K562 (cell line): ENCODE results near the gene MKNK1. TPM values are rescaled to one million over a fixed set of nuclear protein-coding genes. Genes with fewer than 3 reads are reported as not detected.

Experiments used
- ATAC-seq: fragments of 200-7000 bp; cut with Tn5 transposase; 3 replicates; pipeline ENCODE4 v1.9.1; 2020; ENCODE audit warnings: moderate library complexity
- BruUV-seq: library from RNA; stranded (reverse); fragments of 400-500 nt; replicated peaks from 2 replicates; lab custom pipeline; 2021; lab: Mats Ljungman, UMichigan
- CTCF ChIA-PET: fragments of 300-600 bp; formaldehyde crosslinking; extraction: SDS; loops from one replicate; lab custom pipeline; 2021; ENCODE audit warnings: low intra/inter-chr PET ratio; lab: Yijun Ruan, JAX
- POLR2A ChIA-PET: fragments of 300-600, 350-650 bp; sonication (Branson Sonifier 250); formaldehyde crosslinking; extraction: SDS; loops from one replicate; lab custom pipeline; 2021; ENCODE audit warnings: antibody characterized with exemption, inconsistent platforms; lab: Yijun Ruan, JAX
- DNase-seq, 4 experiments: peaks; one replicate each; pipeline versions ENCODE4 v3.0.0 to v3.0.0-alpha.2; 2011 to 2018; ENCODE audit warnings: low spot score in 3 of 4, mixed read lengths in 3 of 4; ENCODE audit errors: extremely low read depth in 1 of 4
- FAIRE-seq: peaks from 2 replicates; lab custom pipeline; 2011; peaks lifted over from hg19 to GRCh38; lab: Jason Lieb, UNC
- H2AFZ ChIP-seq: 2 replicates; pipeline ENCODE4 v1.6.0; 2011; ENCODE audit warnings: low read depth, low read length, control low read depth, inconsistent platforms
- H3K27ac ChIP-seq: fragments of 200-600 bp; 3 replicates; pipeline ENCODE4 v1.8.0; 2011; ENCODE audit warnings: low read depth, mild to moderate bottlenecking, control low read depth, inconsistent platforms, low read length, moderate library complexity, mixed read lengths; ENCODE audit errors: extremely low read depth
- H3K27me3 ChIP-seq, 2 experiments: fragments of 300-600 bp in 1 of 2; 2 replicates in 1 of 2; 3 replicates in 1 of 2; pipeline versions ENCODE4 v1.6.0 to v1.8.0; 2011; ENCODE audit warnings: inconsistent platforms in 2 of 2, low read length in 2 of 2, mild to moderate bottlenecking in 1 of 2, mixed read lengths in 1 of 2, moderate library complexity in 1 of 2; ENCODE audit not compliant: control insufficient read depth in 2 of 2, insufficient read depth in 2 of 2
- H3K36me3 ChIP-seq: fragments of 300-600 bp; 3 replicates; pipeline ENCODE4 v1.8.0; 2011; ENCODE audit warnings: mild to moderate bottlenecking, low read length, inconsistent platforms; ENCODE audit not compliant: control insufficient read depth, insufficient read depth
- H3K4me1 ChIP-seq, 2 experiments: fragments of 200-600 bp in 1 of 2; replicated peaks in 1 of 2; 2 replicates in 1 of 2; 3 replicates in 1 of 2; pipeline versions ENCODE4 v1.5.1 to v1.8.0; 2011; ENCODE audit warnings: inconsistent platforms in 2 of 2, low read length in 2 of 2, mild to moderate bottlenecking in 1 of 2, mixed read lengths in 1 of 2, moderate library complexity in 1 of 2; ENCODE audit not compliant: control insufficient read depth in 2 of 2, insufficient read depth in 2 of 2
- H3K4me2 ChIP-seq: 2 replicates; pipeline ENCODE4 v1.6.1; 2011; ENCODE audit warnings: low read length, control low read depth, inconsistent platforms, mixed read lengths; ENCODE audit not compliant: insufficient read depth
- H3K4me3 ChIP-seq: fragments of 200-600 bp; sonication (generic), shearing (Covaris generic); 2 replicates; pipeline ENCODE4 v1.5.1; 2016; ENCODE audit warnings: control low read depth, inconsistent platforms
- H3K79me2 ChIP-seq: fragments of 200-600 bp; 3 replicates; pipeline ENCODE4 v1.8.0; 2011; ENCODE audit warnings: low read length, inconsistent platforms; ENCODE audit not compliant: control insufficient read depth, insufficient read depth
- H3K9ac ChIP-seq, 2 experiments: 2 replicates each; pipeline versions ENCODE4 v1.6.0 to v1.6.1; 2011; ENCODE audit warnings: low read depth in 2 of 2, low read length in 2 of 2, control low read depth in 1 of 2, inconsistent platforms in 1 of 2, mild to moderate bottlenecking in 1 of 2, mixed read lengths in 1 of 2; ENCODE audit not compliant: insufficient read depth in 1 of 2
- H3K9me1 ChIP-seq: one replicate; pipeline ENCODE4 v1.6.0; 2011; ENCODE audit warnings: inconsistent platforms, mild to moderate bottlenecking, low read length, moderate library complexity; ENCODE audit not compliant: control insufficient read depth, insufficient read depth
- H3K9me3 ChIP-seq: replicated peaks from 2 replicates; pipeline ENCODE4 v1.5.1; 2011; ENCODE audit warnings: low read depth, low read length, inconsistent platforms; ENCODE audit not compliant: control insufficient read depth, insufficient read depth
- H4K20me1 ChIP-seq: replicated peaks from 2 replicates; pipeline ENCODE4 v1.6.1; 2011; ENCODE audit warnings: low read length, inconsistent platforms, mixed read lengths; ENCODE audit not compliant: control insufficient read depth, insufficient read depth
- CBFB ChIP-seq: sonication (generic); formaldehyde crosslinking; IDR thresholded peaks from 2 replicates; pipeline ENCODE4 v1.4.0; 2020; ENCODE audit warnings: mild to moderate bottlenecking, missing genetic modification reagents
- ETV5 ChIP-seq: sonication (generic); formaldehyde crosslinking; IDR thresholded peaks from 2 replicates; pipeline ENCODE4 v1.4.0; 2020; ENCODE audit warnings: low read depth, mild to moderate bottlenecking, missing genetic modification reagents
- GABPA ChIP-seq: fragments of 200-800 bp; sonication (Bioruptor generic); conservative IDR thresholded peaks from 2 replicates; pipeline ENCODE4 v1.6.1; 2016; ENCODE audit warnings: low read depth, missing genetic modification characterization, missing compliant biosample characterization
- MNT ChIP-seq, 2 experiments: fragments of 450-650 bp; conservative IDR thresholded peaks; 2 replicates each; pipeline ENCODE4 v1.6.1; 2017; ENCODE audit warnings: mild to moderate bottlenecking in 2 of 2, moderate library complexity in 2 of 2
- MTF1 ChIP-seq: fragments of 250-450 bp; sonication (Bioruptor Pico); IDR thresholded peaks from 2 replicates; pipeline ENCODE4 v1.9.0; 2021; ENCODE audit warnings: moderate library complexity, mild to moderate bottlenecking, inconsistent platforms, borderline replicate concordance
- NR1H2 ChIP-seq: sonication (generic); formaldehyde crosslinking; IDR thresholded peaks from 2 replicates; pipeline ENCODE4 v1.4.0; 2020; ENCODE audit warnings: mild to moderate bottlenecking, missing genetic modification reagents
- TOE1 ChIP-seq, 2 experiments: fragments of 450-650 bp in 1 of 2; sonication (generic) in 1 of 2; formaldehyde crosslinking in 1 of 2; IDR thresholded peaks; 2 replicates each; pipeline versions ENCODE4 v1.7.1 to v1.8.0; 2016 to 2022; ENCODE audit warnings: borderline replicate concordance in 2 of 2, mild to moderate bottlenecking in 2 of 2, antibody characterized with exemption in 1 of 2, inconsistent platforms in 1 of 2, low read depth in 1 of 2, missing genetic modification reagents in 1 of 2, moderate library complexity in 1 of 2
- ZBTB11 ChIP-seq, 3 experiments: fragments of 200-800 bp in 1 of 3; fragments of 250-450 bp in 1 of 3; fragments of 450-650 bp in 1 of 3; sonication (Bioruptor Pico) in 1 of 3; sonication (Bioruptor generic) in 1 of 3; formaldehyde crosslinking in 1 of 3; IDR thresholded peaks; 2 replicates each; pipeline versions ENCODE4 v1.6.1 to v1.8.0; 2016 to 2022; ENCODE audit warnings: mild to moderate bottlenecking in 2 of 3, missing genetic modification characterization in 2 of 3, missing compliant biosample characterization in 1 of 3, moderate library complexity in 1 of 3
- WGBS: fragments of 100-300 bp; shearing (Covaris generic); methylation state at CpG from one replicate; pipeline ENCODE4 v1.1.6; 2016; ENCODE audit warnings: low coverage, mixed read lengths; ENCODE audit not compliant: insufficient coverage; ENCODE audit errors: missing lambda C conversion rate; 5-methylcytosine and 5-hydroxymethylcytosine counted together
- in situ Hi-C: fragments of 300-500 bp; cut with MboI; formaldehyde crosslinking; loops from 4 replicates; pipeline ENCODE4 v1.15.0; 2018; ENCODE audit warnings: inconsistent platforms, mixed read lengths
- intact Hi-C: fragments of 100-400 bp; cut with micrococcal nuclease; formaldehyde crosslinking; loops from 2 replicates; pipeline ENCODE4 v1.14.2; 2022
- polyA plus RNA-seq, 8 experiments: library from polyadenylated mRNA; depleted of rRNA in 4 of 8; stranded (reverse) in 5 of 8; unstranded in 3 of 8; fragments of >200 nt; fragmentation: Nextera tagmentation in 2 of 8; fragmentation: Illumina TruSeq in 1 of 8; extraction: Ambion mirVana in 2 of 8; extraction: Trizol in 1 of 8; gene quantifications; 2 replicates each; pipeline versions ENCODE4 v1.2.1 to v1.2.3, GENCODE V29; 2011 to 2014; ENCODE audit warnings: inconsistent platforms in 1 of 8, missing spikeins in 1 of 8
- total RNA-seq, 7 experiments: library from RNA; depleted of rRNA in 6 of 7; stranded (reverse); fragments of >200 nt in 6 of 7; fragmentation: Illumina TruSeq in 2 of 7; extraction: Trizol in 2 of 7; gene quantifications; 2 replicates each; pipeline versions ENCODE4 v1.2.1 to v1.2.3, GENCODE V29; 2011 to 2021; ENCODE audit warnings: low replicate concordance in 1 of 7

MKNK1 gene
- total and polyA plus RNA-seq, 9 of the 15 experiments (the other 6 are each of a cell fraction or from before 2014, with no cell fraction given): 27.7 to 51.3 (median 43.7) TPM

DNA sequence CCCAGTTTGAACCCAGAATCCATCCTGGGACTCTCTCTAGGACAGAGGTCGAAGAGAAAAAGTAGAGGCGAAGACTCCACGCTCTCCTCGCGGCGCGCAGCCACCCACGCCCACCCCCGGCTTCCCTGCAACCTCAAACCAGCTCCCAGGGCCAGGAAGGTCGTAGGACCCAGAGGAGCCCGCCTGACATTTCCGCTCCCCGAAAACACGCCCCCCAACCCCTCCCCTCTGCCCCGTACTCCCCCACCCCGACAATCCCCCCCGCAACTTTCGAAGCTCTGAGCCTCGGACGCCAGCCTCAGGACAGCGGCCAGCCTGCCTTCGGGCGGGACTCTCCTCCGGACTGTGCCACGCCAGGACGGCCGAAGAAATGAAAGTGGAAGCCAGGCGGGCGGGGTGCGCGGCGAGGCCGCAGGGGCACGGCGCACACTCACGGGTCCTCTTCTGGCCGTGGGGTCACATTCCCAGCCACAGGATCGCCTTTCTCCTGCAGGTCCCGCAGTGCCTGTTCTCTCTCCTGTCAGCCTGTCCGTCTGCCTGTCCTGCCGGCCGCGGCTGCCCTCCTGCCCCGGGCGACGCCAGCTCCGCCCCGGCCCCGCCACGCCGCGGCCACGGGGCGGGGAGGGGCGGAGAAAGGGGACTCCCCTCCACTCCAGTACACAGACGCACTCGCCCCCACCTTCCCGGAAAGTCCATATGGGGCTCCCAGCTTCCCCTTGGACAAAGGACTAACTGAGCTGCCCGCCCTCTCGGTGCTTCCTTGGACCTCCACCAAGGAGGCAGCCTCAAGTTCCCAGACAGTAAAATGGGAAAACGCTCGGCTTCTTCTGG, 12.4 kb upstream of the MKNK1 start, which contains the start of gene MOB3C (continued):
- peak in 1 of 2 experiments; percentile 59; a peak in 3 of 4 replicates for TF ChIP-seq MNT (conservative IDR thresholded peaks at IDR 0.05)
- TF ChIP-seq TOE1 (IDR thresholded peaks at IDR 0.05; ENCODE audit: borderline replicate concordance): peak; percentile 60; the same call in 1 of the 2 replicates
- no peak for TF ChIP-seq TOE1 (CRISPR knock-in tag; IDR thresholded peaks at IDR 0.05; ENCODE audit: borderline replicate concordance, low read depth)

- 57% methylated on average over 3 of the region's 3 CpGs for WGBS
- ATAC-seq (peak; percentile 7), DNase-seq (peak in 2 of 4 experiments; percentile 26), FAIRE-seq (peak; percentile 63)
- peak overlapping the region; percentile 72 for H3K4me3 ChIP-seq
- no peaks in the 10 kb centered on the region for H3K27me3 ChIP-seq
- H3K9me1 ChIP-seq: peaks cover 3% of the 10 kb centered on the region
- peaks cover 4% of the 10 kb centered on the region; the same call in 2 of the 3 replicates for H3K79me2 ChIP-seq
- peak overlapping the region; percentile 74 to 97 for H3K9ac ChIP-seq
- H3K4me1 ChIP-seq: peaks cover 20 to 45% of the 10 kb centered on the region in 2 experiments
- no peaks in the 10 kb centered on the region for H3K36me3 ChIP-seq
- H3K9me3 ChIP-seq: no peaks in the 10 kb centered on the region
- H3K27ac ChIP-seq: peak overlapping the region; percentile 63
- TF ChIP-seq ZBTB11 (CRISPR knock-in tag; IDR thresholded peaks at IDR 0.05) (peak in 1 of 3 experiments; percentile 82; a peak in 2 of 6 replicates), MTF1 (no peak), ETV5 (CRISPR knock-in tag) (peak; percentile 46; the same call in 1 of the 2 replicates), GABPA (tag) (0 out of 2 replicates have a peak, but pooled peaks have one; percentile 8), NR1H2 (CRISPR knock-in tag) (no peak), CBFB (CRISPR knock-in tag) (0 out of 2 replicates have a peak, but pooled peaks have one; percentile 30)
- in situ Hi-C loops (loop anchor here (5.0 kb wide), 1 partner anchor 107 kb away; no protein-coding TSS in a partner anchor), intact Hi-C loops (no loop called here)
- ChIA-PET POLR2A (interaction anchor here (0.6 to 3.0 kb wide), 8 partner anchors 9 to 320 kb away, joined by 3 to 38 read pairs (median 3); partner anchors contain the start of gene MKNK1), CTCF (no interaction called here)
- H3K4me2 ChIP-seq: peak overlapping the region; percentile 90
- peaks cover 3% of the 10 kb centered on the region for H4K20me1 ChIP-seq
- TSS peak; percentile 72 for BruUV-seq
- H2AFZ ChIP-seq: peak overlapping the region; percentile 78
Observed at GRCh38 chr1:46615735-46616134, 11.7 kb upstream of the MKNK1 start.
